ENCODE data around the gene NEK4. TPM values are rescaled to one million over a fixed set of nuclear protein-coding genes. Genes with fewer than 3 reads are reported as not detected.

Gene NEK4
- total and polyA plus RNA-seq, 2 of the 13 experiments (the other 11 are each of a cell fraction or from before 2014, with no cell fraction given) = 16.5 to 38.0 TPM

DNA sequence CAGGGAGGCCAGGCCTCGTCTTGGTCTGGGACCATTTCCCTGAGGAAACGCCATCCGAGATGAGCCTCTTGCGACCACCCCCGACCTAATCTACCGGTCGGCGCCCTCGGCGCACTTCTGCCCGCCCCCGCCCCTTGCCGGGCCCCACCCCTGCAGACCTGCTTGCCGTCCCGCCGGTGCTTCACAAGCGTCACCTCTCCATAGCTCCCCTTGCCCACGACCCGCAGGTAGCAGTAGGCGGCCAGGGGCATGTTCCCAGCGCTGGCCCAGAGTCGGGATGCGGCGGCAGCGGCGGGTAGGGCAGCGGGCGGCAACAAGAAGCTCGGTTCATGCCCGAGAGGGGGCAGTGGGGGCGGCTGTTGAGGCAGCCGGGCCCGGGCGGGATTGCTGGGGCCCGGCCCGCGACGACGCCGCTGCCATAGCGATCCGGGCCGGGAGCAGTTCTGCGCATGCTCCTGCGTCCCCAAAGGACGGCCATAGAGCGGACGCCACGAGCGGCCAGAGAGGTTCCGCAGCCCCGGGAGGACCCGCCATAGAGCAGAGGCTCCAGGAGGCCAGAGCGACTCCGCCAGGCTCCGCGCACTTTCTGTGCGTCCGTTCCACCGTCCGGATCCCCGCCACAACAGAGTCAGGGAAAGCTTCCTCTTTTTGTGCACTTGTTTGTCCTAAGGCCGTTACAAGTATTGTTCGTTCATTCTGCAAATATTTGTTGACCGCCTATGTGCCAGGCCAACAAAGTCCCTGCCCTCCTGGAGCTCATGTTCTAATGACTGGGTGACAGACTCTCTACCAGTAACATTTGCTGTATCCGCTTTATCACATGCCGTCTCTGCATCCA is at the start of gene NEK4 (continued):
- no peak for TF ChIP-seq ZNF570 (CRISPR knock-in tag; IDR thresholded peaks at IDR 0.05; ENCODE audit: borderline replicate concordance)
- TF ChIP-seq, protein P1, sequence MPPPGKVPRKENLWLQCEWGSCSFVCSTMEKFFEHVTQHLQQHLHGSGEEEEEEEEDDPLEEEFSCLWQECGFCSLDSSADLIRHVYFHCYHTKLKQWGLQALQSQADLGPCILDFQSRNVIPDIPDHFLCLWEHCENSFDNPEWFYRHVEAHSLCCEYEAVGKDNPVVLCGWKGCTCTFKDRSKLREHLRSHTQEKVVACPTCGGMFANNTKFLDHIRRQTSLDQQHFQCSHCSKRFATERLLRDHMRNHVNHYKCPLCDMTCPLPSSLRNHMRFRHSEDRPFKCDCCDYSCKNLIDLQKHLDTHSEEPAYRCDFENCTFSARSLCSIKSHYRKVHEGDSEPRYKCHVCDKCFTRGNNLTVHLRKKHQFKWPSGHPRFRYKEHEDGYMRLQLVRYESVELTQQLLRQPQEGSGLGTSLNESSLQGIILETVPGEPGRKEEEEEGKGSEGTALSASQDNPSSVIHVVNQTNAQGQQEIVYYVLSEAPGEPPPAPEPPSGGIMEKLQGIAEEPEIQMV (CRISPR knock-in tag; IDR thresholded peaks at IDR 0.05; ENCODE audit: low read depth) = no peak; the same call in 1 of the 2 replicates
- TF ChIP-seq KLF13 (CRISPR knock-in tag; IDR thresholded peaks at IDR 0.05) = no peak
- peak; percentile 74 for TF ChIP-seq POGZ (CRISPR knock-in tag; IDR thresholded peaks at IDR 0.05)
- TF ChIP-seq, protein P2, sequence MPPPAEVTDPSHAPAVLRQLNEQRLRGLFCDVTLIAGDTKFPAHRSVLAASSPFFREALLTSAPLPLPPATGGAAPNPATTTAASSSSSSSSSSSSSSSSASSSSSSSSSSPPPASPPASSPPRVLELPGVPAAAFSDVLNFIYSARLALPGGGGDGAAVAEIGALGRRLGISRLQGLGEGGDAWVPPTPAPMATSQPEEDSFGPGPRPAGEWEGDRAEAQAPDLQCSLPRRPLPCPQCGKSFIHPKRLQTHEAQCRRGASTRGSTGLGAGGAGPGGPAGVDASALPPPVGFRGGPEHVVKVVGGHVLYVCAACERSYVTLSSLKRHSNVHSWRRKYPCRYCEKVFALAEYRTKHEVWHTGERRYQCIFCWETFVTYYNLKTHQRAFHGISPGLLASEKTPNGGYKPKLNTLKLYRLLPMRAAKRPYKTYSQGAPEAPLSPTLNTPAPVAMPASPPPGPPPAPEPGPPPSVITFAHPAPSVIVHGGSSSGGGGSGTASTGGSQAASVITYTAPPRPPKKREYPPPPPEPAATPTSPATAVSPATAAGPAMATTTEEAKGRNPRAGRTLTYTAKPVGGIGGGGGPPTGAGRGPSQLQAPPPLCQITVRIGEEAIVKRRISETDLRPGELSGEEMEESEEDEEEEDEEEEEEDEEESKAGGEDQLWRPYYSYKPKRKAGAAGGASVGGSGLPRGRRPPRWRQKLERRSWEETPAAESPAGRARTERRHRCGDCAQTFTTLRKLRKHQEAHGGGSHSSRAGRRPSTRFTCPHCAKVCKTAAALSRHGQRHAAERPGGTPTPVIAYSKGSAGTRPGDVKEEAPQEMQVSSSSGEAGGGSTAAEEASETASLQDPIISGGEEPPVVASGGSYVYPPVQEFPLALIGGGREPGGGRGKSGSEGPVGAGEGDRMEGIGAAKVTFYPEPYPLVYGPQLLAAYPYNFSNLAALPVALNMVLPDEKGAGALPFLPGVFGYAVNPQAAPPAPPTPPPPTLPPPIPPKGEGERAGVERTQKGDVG (CRISPR knock-in tag; IDR thresholded peaks at IDR 0.05; ENCODE audit: borderline replicate concordance) = peak; percentile 52; the same call in 1 of the 2 replicates
- TF ChIP-seq, protein P3, sequence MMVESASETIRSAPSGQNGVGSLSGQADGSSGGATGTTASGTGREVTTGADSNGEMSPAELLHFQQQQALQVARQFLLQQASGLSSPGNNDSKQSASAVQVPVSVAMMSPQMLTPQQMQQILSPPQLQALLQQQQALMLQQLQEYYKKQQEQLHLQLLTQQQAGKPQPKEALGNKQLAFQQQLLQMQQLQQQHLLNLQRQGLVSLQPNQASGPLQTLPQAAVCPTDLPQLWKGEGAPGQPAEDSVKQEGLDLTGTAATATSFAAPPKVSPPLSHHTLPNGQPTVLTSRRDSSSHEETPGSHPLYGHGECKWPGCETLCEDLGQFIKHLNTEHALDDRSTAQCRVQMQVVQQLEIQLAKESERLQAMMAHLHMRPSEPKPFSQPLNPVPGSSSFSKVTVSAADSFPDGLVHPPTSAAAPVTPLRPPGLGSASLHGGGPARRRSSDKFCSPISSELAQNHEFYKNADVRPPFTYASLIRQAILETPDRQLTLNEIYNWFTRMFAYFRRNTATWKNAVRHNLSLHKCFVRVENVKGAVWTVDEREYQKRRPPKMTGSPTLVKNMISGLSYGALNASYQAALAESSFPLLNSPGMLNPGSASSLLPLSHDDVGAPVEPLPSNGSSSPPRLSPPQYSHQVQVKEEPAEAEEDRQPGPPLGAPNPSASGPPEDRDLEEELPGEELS (CRISPR knock-in tag; IDR thresholded peaks at IDR 0.05) = peak; percentile 55; the same call in 1 of the 2 replicates
- TF ChIP-seq, protein P4, sequence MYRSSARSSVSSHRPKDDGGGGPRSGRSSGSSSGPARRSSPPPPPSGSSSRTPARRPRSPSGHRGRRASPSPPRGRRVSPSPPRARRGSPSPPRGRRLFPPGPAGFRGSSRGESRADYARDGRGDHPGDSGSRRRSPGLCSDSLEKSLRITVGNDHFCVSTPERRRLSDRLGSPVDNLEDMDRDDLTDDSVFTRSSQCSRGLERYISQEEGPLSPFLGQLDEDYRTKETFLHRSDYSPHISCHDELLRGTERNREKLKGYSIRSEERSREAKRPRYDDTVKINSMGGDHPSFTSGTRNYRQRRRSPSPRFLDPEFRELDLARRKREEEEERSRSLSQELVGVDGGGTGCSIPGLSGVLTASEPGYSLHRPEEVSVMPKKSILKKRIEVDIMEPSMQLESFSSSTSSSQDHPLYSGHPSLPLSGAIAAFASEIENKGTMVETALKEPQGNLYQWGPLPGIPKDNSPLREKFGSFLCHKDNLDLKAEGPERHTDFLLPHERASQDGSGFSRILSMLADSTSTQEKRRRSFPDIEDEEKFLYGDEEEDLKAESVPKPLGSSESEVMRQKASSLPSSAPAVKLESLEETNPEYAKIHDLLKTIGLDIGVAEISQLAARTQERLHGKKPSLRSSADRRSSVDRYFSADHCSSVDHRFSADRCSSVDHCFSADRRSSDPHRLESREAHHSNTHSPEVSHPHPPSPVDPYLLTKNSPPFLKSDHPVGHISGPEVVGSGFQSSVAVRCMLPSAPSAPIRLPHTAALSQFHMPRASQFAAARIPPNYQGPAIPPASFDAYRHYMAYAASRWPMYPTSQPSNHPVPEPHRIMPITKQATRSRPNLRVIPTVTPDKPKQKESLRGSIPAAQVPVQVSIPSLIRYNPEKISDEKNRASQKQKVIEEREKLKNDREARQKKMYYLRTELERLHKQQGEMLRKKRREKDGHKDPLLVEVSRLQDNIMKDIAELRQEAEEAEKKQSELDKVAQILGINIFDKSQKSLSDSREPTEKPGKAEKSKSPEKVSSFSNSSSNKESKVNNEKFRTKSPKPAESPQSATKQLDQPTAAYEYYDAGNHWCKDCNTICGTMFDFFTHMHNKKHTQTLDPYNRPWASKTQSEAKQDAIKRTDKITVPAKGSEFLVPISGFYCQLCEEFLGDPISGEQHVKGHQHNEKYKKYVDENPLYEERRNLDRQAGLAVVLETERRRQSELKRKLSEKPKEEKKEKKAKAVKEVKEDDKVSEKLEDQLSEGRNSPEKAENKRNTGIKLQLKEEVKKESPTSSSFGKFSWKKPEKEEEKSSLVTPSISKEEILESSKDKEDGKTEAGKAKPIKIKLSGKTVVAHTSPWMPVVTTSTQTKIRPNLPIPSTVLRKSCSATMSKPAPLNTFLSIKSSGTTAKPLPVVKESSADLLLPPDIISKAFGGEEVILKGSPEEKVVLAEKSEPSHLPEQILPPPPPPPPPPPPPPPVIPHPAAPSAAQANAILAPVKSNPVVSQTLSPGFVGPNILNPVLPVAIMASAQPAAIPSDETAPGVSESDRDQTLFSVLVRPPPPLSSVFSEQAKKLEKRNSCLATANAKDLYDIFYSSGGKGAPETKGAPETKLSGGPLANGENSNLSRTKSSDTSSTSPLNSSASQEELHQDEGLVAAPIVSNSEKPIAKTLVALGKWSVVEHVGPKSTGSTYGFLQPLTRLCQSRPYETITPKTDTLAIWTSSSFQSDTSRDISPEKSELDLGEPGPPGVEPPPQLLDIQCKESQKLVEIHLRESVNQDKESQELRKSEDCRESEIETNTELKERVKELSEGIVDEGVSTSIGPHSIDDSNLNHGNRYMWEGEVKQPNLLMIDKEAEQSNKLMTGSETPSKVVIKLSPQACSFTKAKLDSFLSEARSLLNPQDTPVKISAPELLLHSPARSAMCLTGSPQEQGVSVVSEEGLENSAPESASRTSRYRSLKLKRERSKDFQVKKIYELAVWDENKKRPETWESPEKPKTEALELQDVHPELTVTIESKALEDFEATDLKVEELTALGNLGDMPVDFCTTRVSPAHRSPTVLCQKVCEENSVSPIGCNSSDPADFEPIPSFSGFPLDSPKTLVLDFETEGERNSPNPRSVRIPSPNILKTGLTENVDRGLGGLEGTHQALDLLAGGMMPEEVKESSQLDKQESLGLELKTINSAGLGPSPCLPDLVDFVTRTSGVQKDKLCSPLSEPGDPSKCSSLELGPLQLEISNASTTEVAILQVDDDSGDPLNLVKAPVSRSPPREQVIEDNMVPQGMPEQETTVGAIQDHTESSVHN (CRISPR knock-in tag; IDR thresholded peaks at IDR 0.05) = no peak
- peak; percentile 73; the same call in 1 of the 2 replicates for TF ChIP-seq ZSCAN20 (CRISPR knock-in tag; IDR thresholded peaks at IDR 0.05; ENCODE audit: borderline replicate concordance)
- TF ChIP-seq, protein P5, sequence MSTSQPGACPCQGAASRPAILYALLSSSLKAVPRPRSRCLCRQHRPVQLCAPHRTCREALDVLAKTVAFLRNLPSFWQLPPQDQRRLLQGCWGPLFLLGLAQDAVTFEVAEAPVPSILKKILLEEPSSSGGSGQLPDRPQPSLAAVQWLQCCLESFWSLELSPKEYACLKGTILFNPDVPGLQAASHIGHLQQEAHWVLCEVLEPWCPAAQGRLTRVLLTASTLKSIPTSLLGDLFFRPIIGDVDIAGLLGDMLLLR (CRISPR knock-in tag; IDR thresholded peaks at IDR 0.05) = 0 out of 2 replicates have a peak, but pooled peaks have one; percentile 29
- no peak for TF ChIP-seq HMGA1 (CRISPR knock-in tag; conservative IDR thresholded peaks at IDR 0.05)

Data from HepG2 (cell line).